Activated CD4-positive, alpha-beta T cell treated with anti-CD3 and anti-CD28 coated beads for 4 hours (primary cell): ENCODE measurements around the gene CCDC82.

Experiments
- DNase-seq, 2 donors: peaks; one replicate each; pipeline ENCODE4 v3.0.0-alpha.2; 2020

CCDC82 gene

DNA sequence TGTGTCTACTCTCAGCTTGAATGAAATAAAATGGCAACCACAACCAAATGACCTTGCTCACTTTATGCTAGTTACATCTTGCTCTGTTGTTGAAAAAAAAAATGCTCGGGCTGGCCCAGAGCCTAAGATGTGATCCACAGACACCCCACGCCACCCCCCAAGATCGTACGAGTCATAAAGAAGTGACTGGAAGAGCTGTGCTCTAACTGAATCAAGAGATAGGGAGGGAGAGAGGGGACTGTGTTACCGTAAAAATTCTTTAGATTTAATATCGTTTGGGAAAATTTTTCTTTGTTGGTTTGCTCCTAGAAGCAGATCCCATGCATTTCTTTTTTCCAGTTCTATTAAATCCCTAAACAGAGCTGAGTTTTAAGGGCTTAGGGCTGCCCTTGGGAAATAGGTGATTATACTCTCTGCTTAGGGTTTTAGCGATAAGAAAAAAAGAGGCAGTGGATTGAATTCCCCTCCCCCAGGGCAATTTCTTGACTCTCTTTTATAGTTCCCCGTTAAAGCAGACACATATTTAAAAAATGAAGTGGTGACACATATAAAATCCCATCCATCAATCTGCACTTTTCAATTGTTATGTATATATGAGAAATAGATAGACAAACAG is 61.2 kb downstream of the CCDC82 start:
- DNase-seq = no peak

DNA sequence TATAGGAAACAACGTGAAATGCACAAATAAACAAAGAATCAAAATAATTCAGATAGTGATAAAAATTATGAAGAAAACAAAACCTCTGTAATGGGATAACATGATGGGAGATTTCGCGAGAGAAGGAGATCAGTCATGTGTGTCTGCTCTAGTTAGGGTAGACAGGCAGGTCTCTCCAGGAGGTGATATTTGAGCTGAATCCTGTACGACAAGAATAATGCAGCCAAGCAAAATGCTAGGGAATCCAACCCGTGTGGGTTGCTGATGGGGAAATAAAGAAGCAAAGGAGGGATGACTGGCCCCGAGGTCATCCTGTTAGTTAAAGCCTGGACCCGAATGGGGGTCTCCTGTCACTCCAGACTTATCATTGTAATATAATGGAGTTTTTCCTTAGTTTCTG is 62.8 kb downstream of the CCDC82 start:
- no peak for DNase-seq

DNA sequence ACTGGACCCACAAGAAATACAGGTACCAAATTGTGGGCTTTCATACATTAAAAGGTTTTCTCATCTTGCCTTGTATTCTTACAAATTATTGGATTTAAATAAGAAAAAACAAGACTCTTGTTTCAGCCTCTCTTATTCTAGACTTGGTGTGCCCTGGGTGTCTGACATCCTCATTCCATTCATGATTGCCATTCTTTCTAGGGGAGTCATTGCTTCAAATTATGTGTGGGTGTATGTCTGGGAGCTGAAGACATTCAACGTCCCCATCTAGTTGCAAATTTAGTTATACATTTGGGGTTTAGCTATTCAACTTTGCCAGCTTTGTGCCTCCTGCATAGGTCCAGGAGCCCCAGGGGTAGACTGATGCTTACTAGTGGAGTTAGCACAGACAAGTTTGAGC is 64.8 kb downstream of the CCDC82 start:
- no peak for DNase-seq

DNA sequence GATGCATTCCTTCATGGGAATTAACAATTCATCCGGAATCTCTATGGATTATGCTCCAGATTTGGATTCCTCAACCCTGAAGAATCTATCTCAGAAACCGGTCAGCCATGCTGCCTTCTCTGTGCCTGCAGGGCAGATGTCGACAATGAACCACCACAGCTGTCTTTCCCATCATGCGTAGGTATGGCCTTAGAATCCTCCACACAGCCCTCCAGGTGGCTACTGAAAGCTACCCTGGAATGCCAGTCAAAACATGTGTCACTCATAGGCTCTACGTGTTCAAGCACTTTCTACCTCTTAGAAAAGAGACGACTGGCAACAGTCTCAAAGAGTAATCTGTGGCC is 66.1 kb downstream of the CCDC82 start:
- no peak for DNase-seq

DNA sequence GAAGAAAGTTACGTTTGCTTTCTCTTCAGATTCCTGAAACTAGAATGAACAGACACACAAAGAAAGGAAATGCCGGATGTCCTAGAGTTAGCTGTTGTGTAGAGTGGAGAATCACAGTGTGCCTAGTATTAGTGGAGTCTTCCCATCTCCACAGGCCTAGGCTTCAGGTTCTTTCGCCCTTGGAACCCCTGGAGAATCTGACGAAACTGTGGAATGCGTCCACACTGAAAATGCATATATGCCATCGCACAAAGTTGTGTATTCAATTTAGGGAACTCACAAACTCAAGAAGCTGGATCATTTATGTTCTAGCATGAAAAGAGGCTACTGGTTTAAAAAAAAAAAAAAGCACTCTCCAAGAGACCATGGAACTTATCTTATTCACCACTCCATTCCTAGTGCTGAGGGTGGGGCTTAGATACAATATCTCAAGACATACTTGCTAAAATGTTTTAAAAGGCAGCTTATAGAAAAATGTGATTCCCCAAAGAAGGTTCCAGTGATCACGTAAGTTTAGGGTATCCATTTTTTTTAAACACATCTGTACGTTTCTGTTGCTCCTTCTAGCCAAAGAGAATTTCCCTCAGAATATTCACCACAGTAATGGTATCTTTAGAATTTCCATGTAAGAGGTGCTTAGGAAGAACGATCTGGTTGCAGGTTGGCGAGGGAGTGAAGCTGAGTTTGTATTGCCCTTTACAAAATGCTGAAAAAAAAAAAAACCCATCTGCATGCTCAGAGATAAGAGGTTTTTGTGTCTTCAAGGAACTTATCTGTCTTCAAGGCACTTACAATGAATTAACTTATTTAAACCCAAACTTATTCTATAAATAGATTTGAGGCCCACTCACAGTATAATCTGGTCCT is 66.7 kb downstream of the CCDC82 start:
- no peak for DNase-seq

DNA sequence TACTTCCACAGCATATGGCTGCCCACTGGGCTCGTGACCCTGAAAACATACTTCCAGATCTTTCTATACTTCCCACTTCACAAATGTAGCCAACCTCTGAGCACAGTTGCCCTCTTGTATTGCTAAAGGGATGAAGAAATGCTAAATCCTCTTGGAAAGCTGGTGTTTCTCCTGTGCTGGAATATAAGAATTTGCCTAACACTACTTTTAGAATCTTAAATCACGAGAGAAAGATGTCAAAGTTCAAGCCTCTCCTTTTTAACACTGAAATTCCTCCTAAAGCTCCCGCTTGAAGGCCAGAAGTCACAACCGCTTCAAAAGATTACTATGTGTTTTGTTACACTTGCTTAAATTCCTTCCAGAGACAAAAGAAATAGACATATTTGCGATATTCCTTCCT is 68.6 kb downstream of the CCDC82 start:
- DNase-seq = no peak

DNA sequence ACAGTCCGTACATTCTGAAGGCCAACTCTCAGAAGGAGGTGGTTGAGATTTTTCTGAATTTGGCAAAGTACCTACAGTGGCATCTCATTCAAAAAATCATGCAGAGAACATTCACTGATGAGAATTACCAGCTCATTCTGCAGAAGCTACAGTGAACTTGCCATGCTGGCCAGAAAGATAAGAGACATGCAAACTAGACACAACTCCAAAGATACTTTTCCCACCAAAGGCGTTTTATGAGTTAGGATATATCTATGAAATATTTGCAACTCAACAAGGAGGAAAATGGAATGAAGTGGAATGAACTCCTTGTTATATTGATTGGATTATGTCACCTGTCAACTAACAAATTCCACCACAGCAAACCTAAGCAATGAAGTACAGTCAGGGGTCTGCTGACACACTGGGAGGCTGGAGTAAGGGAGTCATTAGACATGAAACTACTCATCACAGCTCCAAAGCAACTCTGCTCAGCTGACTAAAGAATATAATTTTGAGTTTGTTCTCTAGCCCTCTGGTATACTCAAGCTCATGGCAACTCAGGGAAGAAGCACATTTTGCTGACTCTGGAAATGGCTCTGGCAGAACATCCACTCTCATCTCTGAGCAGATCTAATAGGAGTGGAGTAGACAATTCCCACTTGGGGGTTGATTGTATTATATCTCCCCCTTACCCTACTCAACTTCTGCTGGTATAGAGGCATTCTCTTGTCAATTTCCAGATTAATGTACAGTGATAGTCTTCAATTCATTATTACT is 69.6 kb downstream of the CCDC82 start:
- no peak for DNase-seq

DNA sequence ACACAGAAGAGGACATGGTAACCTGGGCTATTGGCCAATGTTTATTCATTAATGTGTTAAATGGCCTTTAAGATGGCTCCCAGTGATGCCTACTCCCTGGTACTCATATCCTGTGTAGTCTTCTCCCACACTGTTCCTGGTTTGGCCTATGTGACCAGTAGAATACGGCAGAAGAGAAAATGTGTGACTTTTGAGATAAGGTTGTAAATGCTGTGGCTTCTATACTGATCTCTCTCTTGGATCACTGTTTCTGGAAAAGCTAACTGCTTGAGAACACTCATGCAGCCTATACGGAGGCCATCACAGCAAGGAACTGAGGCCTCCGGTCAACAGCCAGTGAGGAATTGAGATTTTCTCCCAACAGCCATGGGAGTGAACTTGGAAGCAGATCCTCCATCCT is 70.9 kb downstream of the CCDC82 start:
- DNase-seq = no peak

DNA sequence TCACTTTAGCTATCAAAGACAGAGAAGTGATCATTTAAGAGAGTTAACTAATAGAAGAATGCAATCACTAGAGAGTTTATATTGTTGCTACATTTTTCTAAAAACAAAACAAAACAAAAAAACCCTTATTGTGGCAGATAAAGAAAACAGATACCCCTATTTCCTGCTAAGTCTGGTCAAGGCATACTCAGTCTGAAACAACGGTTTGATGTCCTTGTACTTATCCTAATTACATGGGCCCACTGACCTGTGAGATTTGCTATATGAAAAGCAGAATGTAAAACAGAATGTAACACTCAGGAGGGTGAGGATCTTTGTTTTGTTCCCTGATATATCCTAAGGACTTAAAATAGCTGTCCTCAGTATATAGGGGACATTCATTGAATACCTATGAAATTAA is 71.3 kb downstream of the CCDC82 start:
- DNase-seq = no peak

DNA sequence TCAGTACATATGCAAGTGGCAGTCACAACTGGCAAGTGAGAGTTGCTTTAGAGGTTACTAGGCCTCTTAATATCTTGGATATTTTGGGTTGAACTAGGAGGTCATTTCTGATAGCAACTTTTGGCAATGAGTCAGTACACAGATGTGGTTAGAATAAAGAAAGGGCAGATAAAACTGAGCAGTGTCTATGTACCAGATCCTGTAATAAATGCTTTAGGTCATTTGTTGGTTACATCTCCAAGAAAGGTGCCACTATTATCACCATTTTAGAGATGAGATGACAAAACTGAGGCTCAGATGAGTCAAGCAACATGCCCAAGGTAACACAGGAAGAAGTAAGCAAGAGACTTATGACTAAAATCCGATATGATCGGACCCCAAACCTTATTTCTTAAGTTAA is 71.7 kb downstream of the CCDC82 start:
- no peak for DNase-seq

DNA sequence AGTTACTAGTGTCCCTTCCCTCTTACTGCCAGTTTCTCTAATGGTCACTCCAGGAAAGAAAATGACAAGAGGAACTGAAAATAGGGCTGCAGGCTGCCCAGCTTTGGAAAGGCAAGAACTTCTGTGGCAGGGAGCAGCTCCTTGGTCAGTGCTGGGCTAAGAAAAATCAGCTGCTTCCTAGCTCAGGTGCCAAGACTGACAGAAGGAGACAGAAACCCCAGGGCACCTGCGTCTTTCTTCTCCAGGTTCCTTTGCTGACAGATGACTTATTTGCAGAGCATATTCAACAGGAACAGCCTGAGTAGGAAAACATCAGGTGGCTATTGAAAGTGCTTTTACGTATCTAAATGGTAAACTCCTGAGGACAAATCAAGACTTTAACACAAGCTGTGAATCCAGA is 72.1 kb downstream of the CCDC82 start:
- no peak for DNase-seq

DNA sequence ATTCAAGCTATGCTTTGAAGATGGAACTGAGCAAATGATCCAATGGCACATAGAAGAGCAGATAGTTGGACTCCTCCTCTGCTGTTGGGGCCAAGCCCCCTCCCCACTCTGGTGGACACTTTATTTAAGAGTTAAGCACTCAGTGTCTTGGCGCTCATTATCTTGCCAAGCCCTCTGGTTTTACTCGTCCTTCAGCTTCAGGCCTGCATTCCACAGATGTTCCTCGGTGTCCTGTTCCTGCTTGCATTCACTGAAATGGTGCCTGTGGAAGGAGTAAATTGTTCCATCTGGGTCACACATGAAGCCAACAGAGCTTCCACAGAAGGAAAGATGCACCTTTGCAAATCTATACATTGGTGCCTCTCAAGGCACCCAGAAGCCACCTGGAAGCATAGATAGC is 72.8 kb downstream of the CCDC82 start:
- DNase-seq = no peak

DNA sequence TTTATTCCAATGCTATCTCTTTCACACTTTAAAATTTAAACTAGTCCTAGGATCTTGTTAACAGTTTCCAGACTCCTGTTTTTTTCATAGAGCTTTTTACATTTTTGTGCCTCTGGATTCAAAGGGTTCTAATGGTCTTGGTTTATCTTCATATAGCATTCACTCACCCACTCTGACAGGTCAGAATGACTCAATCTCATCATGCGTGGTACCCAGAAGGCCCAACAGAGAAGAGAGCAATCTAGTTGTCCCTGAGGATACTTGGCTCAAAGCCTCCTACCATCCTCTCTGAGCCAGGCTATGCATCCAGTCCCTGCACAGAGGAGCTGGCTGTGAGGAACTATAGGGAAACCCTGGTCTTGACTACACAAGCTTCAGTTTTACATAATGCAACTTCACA is 74.2 kb downstream of the CCDC82 start:
- DNase-seq = no peak

DNA sequence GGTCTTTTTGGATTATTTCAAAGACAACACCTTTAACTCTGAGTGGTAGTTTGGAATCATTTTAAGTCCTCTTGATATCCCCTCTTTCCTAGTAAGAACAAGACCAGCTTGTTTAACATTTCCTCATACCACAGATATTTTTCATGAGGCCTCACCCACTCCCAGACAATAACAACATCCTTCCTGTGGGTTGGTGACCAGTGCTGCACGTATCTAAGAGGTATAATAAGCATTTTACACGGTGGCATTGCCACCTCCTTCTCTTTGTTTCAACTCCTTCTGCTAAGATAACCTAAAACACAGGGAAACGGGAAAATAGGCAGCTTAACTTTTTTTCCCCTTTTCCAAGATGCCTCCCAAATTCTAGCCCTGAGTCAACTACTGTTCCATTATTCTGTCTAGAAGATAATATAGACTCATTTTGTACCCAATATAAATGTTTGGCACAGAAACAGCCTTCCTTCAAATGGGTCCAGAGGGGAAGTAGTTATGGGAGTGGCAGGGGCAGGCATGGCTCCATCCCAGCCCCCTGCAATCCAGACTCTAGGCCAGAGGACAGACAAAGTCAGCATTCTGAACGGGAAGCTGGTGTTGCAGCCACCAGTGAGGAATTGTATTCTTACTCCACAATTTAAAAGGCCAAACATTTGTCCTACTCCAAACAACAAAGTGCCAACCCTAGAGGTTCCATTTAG is 75.2 kb downstream of the CCDC82 start:
- DNase-seq = no peak

DNA sequence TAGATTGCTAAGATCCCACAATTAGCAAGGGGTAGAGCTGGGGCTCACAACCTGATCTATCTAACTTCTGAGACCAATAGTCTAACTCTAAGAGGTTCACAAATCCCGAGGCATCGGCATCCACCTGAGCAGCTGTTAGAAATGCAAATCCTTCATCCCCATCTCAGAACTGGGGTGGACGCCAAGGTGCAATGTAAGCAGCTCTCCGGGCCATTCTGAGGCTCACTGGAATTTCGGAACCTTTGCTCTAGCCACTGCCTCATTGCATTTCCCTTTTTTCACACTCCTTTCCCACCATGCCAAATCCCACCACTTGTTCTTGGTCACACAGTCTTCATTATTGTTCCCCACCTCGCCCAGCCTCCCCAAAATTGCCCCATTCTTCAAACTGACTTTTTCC is 76.5 kb downstream of the CCDC82 start:
- no peak for DNase-seq

DNA sequence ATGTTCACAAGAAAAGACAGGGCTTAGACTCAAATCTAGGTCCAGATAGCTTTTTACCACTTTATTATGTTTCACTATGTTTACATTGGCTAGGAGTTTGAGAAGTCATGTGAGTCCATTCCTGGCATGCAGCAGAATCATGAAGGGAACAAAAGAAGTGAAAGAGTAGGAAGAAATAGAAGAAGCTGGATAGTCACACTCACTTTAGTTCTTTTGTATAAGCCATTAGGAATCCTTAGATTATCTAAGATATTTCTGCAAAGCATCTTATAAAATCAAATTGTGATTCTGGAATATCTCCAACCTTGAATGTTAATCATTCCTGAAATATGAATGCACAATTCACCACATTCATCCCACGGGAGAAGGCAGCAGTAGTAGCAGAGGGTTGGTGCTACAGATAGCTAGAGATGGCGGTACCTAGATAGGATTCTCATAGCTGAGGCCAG is 78.6 kb downstream of the CCDC82 start:
- no peak for DNase-seq

DNA sequence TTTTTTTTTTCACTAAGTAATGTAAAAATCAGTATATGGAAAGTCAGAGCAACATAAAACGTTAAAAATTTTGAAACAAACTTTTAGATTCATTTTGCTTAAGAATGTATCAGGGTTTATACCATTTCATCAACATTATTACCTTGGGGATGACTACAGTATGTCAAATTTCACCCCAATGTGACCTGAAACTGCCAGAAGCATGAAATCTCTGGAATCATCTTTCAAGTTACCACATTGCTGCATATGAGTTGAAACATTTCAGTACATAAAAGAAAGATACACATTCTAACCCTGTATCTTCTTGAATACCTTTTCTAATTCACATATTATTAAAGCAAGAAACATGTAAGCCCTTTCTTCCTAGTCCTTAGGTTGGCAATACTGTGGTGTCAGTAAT is 79.5 kb downstream of the CCDC82 start:
- DNase-seq = no peak

DNA sequence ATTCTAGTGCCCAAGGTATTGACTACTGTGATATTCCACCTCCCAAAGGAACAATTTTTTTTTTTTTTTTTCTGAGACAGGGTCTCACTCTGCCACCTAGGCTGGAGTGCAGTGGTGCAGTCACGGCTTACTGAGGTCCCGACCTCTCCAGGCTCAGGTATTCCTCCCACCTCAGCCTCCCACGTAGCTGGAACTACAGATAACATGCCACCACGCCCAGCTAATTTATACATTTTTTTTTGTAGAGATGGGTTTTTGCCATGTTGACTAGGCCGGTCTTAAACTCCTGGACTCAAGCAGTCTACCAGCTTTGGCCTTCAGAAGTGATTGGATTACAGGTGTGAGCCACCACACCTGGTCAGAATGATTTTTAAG is 80.1 kb downstream of the CCDC82 start:
- DNase-seq = no peak

DNA sequence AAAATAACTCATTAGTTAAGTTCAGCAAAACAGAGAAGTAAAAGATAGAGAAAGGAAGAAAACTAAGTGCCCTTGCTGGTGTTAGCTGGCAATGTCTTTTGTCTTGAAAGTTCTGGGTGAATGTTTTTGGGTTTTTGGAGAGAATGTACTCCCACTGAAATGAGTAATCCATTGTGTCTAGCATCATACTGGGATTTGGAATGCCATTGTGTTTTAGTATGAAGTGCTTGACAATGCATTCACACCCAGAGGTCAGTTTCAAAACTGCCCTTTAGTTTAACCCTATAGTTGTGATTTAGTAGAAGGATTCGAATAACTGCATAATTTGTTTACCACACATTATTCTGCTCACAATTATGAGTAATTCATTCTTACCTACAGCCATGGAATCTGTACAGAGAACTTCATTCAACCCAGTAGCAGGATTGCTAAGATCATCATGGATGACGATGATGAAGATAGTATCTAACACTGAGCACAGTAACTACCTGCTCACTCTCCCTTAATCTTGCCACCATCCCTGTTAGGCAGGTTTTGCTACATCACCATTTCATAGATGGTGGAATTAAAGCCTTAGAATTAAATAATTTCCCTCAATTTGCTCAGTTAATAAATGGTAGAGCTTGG is 80.6 kb downstream of the CCDC82 start:
- DNase-seq = no peak

DNA sequence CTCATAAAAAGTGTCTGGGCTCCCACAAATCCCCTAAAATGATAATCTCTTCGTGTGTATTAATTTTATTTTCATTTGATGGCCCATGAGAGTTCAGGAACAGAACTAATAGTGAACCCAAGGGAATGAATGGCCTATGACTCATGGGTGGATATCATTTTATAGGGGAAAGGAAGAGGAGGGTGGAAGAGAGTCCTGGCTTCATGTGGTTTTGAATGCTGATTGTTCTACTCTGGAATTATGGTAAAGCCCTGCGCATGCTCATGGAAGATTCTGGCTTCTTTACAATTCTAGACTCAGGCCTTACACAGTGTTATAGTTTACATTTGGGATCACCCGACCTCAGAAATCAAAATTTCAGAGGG is 82.0 kb downstream of the CCDC82 start:
- no peak for DNase-seq

DNA sequence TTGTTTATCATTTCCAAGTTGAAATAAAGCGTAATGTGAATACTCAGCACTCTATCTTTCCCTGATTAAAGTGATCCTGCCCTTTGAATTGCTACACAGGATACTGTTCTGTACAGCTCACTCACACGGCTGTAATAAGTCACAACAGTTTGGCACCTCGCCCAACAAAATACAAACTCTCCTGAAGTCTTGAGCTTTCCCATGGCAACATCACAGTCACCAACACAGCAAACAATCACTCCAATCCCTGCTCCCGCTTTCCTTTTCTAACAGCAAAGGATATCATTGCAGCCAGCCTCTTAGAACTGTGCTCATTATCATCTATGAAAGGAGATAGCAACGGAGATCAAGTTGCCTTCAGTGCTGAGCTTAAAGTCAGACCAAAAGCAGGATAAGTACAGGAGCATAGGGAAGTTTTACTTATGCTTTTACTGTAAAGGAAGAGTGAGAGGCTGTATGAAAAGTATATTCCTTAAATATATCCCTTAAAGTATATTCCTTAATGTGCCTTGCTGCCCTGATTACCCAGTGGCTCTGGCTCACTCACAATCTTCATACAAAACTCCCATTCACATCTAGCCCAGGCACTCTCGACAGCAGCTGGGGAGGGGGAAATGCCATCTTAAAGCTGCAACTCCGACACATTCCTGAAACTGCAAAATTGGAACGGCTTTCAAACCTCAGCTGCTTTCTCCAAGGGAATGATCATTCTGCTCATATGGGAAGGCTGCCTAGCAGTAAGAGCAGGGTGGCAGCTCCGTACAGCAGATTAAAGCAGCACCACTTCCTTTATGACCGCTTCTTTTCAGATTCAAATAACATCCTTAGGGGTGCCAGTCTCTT is 82.6 kb downstream of the CCDC82 start:
- no peak for DNase-seq

DNA sequence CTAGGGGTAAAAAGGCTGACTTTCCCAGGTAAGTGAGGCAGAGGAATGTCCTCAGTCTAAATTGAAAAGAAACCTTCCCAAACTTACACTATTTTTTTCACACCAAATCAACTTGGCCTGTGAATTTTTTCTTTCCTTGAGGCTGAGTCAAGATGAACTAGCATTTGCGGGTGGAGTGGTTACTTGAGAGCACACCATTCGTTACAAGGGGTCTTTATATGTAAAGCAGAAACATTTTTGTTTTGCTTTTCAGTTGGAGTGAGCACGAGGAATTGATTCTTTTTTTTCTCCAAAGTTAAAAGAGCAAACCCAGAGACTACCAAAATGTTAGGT is 83.1 kb downstream of the CCDC82 start:
- DNase-seq = no peak
